Stimulated activated CD8-positive, alpha-beta memory T cell treated with anti-CD3 and anti-CD28 coated beads, Interleukin-12 subunit alpha, Interleukin-12 subunit beta, amount 100 ng/mL, for 4 hours (primary cell): Measurements from ENCODE around the gene ADRA2B.
"Not testable (repeated sequence)": the region's sequence is repeated elsewhere in the genome, so short reads cannot be mapped to it uniquely, and the experiment has no call there.

ENCODE experiments used
- DNase-seq: peaks from one replicate; pipeline ENCODE4 v3.0.0-alpha.2; 2020; ENCODE audit warnings: low read depth

ADRA2B gene

GRCh38 chr2:96116424-96116878, at the start of gene ADRA2B:
Gene ADRA2B (minus strand): TSS chr2:96116571. CDS start chr2:96116149, 422 bp downstream.
- peak; percentile 73 for DNase-seq

DNA sequence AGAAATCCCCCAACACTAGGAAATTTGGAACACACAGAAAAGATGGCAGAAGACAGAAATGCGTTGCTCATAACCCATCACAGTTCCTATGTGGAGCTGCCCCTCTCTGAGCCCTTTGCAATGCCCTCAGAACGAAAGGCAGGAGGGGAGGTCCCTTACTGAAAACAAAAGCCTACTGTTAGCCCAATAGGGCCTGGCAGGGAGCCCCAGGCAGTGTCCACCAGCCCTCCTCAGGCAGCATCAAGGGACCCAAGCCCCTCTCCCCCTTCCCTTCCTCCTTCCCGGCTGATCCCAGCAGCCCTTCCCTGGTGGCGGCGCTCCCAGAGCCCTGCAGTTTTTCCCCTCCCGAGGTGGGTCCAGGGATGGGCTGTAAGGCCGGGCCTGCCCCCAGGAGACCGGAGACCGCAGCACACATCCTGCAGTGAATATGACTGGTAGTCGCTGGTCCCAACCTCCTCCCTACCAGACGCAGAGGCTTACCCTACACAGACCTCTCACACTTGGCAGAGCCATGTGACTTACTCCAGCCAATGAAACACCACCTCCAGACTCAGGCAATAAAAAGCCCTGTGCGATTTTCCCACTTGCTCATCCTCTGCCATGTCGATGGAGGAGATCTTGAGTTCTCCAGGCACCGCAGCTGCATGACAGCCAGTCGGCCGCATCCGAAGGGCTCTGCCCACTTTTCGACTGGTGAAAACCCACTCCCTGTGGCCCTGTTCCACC, 48.3 kb upstream of the ADRA2B start:
- peak; percentile 45 for DNase-seq

DNA sequence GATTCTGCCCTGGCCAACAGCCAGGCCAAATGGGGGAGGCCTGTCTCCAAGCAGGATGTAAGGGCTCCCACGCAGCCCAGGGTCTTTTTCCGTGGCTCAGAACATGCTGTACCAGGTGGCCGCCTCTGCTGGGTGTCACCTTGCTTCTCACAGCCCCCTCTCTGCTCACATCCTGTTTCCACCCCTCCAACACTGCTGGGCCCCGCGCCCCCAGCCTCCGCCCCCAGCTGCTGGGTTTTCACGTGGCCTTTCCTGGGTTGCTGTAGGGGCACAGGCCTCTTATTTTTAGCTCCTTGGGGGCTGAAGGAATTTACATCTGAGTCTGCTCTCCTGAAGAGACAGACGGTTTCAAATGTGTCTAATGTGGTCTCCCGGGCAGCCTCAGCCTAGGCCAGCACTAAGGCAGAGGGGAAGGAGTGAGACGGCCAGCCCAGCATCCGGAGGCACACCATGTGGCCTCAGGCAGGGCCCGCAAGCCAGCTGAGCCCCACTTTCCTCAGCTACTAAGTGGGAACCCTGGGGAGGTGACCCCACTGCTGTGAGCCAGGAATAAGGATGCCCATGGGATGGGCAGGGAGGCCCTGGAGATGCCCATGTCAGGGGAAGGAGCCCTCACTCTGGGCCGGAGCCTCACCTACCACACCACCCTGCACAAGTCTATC, 47.5 kb upstream of the ADRA2B start:
- DNase-seq = peak; percentile 86

- DNase-seq = no peak
Measured at GRCh38 chr2:96163415-96163767, 47.0 kb upstream of the ADRA2B start.

DNA sequence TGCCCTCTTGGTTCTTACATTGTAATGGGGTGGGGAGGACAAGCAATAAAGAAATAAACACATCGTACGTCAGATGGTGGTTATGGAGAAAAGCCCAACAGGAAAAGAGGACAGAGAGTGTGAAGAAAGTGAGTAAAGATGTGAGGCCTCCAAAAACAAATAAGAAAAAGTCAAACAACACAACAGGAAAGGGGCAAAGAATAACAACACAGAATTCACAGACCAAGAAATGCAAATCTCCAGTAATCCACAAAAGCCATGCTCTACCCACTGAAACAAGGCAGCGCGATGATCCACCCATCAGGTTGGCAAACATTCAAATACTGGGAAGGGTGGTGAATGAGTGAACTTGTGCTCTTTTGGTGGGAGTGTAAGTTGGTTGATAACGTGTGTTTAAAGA, 45.5 kb upstream of the ADRA2B start:
- no peak for DNase-seq

DNA sequence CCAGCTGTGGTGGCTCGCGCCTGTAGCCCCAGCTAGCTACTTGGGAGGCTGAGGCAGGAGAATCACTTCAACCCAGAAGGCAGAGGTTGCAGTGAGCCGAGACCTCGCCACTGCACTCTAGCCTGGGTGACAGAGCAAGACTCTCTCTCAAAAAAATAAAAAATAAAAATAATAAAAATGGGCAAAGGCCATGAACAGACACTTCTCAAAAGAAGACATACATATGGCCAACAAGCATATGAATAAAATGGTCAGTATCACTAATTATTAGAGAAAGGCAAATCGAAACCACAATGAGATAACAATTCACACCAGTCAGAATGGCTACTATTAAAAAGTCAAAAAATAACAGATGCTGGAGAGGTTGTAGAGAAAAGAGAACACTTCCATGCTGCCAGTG, 44.0 kb upstream of the ADRA2B start:
- DNase-seq = not testable (repeated sequence)

DNA sequence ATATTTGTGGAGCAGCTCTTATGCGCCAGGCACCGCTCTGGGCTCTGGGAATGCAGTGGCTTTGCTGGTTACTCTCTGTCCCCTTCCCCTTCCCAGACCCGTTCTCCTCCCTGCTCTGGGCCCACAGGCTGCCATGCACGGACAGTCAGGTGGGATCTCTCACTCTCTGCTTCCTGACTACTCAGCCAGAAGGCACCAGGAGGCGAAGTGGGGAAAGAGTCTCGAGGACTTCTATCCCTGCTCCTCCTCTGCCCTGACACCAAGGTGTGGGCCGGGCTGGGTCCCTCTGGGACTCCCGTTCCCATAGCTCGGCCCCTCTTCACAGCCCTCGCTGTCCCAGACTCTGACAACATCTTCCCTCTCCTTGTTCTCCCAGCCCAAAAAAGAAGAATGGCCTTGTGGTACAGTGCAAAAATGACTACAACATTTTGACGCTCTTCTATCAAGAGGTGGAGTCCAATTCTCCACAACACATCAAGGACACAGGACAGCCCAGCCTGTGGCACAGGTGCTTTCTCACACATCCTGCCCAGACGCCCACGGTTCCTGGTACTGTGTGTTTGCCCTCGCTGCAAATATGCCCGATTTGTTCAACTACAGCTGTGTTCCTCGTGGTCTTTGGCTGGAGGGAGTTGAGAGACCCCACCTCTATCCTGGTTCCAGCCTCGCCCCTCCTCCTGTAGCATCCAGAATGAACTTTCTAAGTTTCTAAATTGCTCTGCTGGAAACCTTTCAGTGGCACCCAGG, 42.9 kb upstream of the ADRA2B start:
- DNase-seq = no peak

- no peak for DNase-seq
Measured at GRCh38 chr2:96158554-96158940, 42.2 kb upstream of the ADRA2B start.

- peak; percentile 83 for DNase-seq
Measured at GRCh38 chr2:96157649-96158553, 41.5 kb upstream of the ADRA2B start.

GRCh38 chr2:96156926-96157648, 40.7 kb upstream of the ADRA2B start:
- DNase-seq = no peak

DNA sequence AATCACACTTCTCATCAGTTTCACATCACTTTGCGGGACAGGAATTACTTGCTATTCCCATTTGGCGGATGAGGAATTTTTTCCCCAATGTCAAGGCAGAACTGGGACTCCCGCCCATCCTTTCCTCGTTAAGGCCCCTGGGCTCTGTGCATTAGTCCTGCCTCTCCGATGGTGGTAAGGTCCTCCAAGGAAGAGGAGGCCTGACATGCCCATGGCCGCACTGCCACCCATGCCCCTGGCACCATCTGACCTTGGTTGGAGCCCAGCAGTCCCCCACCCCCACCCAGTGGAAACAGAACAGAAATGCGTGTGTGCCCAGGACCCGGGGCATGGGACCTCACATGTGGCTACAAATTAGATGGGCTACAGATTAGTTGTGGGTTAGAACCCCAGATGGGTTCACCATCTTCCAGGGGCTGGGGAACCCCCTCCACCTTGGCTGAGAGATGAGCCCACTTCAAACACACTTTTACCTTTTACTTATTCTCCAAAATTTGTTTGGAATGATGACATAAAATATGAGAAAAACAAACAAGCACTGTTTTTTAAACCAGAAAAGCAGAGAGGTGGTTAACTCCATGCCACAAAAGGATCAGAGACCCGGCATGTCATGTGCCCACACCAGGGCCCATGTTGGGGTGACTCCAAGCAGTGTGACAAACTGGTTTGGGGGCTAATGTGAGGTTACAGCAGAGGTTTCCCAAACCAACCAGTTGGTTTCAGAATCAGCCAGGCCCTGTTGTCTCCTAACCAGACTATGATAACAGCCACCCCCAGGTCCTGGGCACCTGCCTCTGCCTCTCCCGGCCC, 39.8 kb upstream of the ADRA2B start:
- DNase-seq = peak; percentile 30

- DNase-seq = no peak
Measured at GRCh38 chr2:96154506-96155380, 38.4 kb upstream of the ADRA2B start.

DNA sequence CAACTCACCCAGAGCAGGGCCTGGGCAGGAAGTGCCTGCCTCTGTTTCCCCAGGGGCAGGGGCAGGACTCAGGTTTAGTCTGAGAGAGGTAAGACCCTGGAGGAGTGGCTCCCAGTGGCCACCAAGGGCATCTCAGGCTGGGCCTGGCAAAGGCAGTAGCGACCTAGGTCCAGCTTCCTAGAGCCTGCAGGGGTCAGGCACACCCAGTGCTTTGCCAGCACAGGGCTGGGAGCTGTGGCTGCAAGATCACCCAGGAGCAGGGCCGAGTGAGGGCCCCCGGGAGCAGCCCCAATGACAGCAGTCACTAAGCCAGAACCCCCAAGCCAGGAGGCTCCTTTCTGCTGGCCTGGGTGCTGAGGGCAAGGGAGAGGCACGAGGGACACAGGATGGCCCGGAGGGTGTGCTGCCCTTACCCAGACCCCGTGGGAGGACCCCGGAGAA, 37.6 kb upstream of the ADRA2B start:
- no peak for DNase-seq

GRCh38 chr2:96153291-96153713, 36.9 kb upstream of the ADRA2B start:
- DNase-seq = no peak

- DNase-seq = no peak
Measured at GRCh38 chr2:96152304-96153161, 36.2 kb upstream of the ADRA2B start.

DNA sequence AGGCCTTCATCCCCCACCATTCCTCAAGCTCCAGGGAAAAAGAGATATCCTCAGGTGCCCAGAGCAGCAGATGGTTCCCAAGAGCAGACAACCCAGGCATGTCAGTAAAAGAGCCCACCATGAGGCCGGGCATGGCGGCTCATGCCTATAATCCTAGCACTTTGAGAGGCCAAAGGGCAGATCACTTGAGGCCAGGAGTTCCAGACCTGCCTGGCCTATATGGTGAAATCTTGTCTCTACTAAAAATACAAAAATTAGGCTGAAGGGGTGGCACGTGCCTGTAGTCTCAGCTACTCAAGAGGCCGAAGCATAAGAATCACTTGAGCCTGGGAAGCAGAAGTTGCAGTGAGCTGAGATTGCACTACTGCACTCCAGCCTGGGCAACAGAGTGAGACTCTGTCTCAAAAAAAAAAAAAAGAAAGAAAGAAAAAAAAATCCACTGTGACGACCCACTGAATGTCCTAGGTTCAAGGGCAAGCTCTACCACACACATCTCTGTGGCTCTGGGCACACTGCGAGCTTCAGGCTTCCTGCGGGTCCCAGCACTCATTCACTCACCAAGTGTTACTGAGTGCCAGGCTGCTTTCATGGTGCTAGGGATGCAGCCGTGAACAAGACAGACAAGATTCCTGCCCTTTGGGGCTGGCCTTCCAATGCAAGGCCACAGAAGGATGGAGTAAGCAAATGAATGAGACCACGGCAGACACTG, 35.4 kb upstream of the ADRA2B start:
- no peak for DNase-seq

DNA sequence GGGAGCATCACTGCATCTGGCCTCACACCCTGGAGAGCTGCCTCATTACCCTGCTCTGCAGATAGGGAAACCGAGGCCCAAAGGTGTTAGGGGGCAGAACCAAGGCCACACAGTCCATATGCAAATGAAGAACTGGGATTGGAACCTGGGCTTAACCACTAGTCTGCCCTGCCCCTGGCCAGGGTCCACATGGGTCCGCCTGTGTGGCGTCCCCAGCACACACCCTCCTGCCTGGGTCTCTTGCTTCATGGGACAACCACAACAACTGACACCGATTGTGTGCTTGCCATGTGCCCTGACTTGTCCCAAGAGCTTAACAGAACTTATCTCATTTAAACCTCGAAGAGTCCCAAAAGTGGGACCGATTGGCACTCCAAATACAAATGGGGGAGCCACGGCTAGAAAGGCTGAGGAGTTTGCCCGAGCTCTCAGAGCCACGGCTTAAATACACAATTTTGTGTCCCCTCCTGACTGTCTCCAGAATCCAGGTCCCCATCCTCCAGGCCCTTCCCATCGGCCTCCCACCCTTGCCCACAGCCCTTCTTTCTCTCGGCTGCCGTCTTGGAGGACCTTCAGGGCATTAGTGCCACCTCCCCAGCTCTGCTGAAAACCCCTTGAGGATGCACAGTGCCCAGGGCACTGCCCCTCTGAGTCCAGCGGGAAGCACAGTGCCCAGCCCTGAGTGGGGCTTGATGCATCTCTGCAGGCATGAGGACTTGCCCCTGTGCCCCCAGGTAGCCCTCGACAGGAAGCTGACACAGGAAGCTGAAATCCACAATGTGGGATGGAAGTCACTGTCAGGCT, 34.6 kb upstream of the ADRA2B start:
- no peak for DNase-seq
